Activated T-cell treated with anti-CD3 and anti-CD28 coated beads, Interleukin-2, amount 50 U/mL, for 24 hours (primary cell): ENCODE data around the gene OR56A3.
"Not testable (repeated sequence)": the region's sequence is repeated elsewhere in the genome, so short reads cannot be mapped to it uniquely, and the experiment has no call there.

Experiments
- DNase-seq: peaks from one replicate; pipeline ENCODE4 v3.0.0-alpha.2; 2020
- H3K27ac Mint-ChIP-seq: 2 replicates; pipeline ENCODE4 v1.8.0; 2020; ENCODE audit warnings: mild to moderate bottlenecking, mixed read lengths
- H3K27me3 Mint-ChIP-seq: 2 replicates; pipeline ENCODE4 v1.8.0; 2020; ENCODE audit warnings: mixed read lengths
- H3K36me3 Mint-ChIP-seq: 2 replicates; pipeline ENCODE4 v1.8.0; 2020; ENCODE audit warnings: low read depth, mixed read lengths
- H3K4me1 Mint-ChIP-seq: 2 replicates; pipeline ENCODE4 v1.8.0; 2020; ENCODE audit warnings: low read depth, mixed read lengths
- H3K4me3 Mint-ChIP-seq: 2 replicates; pipeline ENCODE4 v1.8.0; 2020; ENCODE audit warnings: mild to moderate bottlenecking, moderate library complexity, mixed read lengths
- H3K9me3 Mint-ChIP-seq: 2 replicates; pipeline ENCODE4 v1.8.0; 2020; ENCODE audit warnings: mixed read lengths

The OR56A3 gene

GRCh38 chr11:5937868-5938602 is 4.0 kb upstream of the OR56A3 start:
- H3K9me3 Mint-ChIP-seq: no peaks in the 10 kb centered on the region
- no peaks in the 10 kb centered on the region for H3K36me3 Mint-ChIP-seq
- no peak for DNase-seq
- H3K27me3 Mint-ChIP-seq: peaks cover 10% of the 10 kb centered on the region
- H3K27ac Mint-ChIP-seq: no peak overlapping the region
- no peak overlapping the region for H3K4me3 Mint-ChIP-seq
- H3K4me1 Mint-ChIP-seq: no peaks in the 10 kb centered on the region

- Mint-ChIP-seq H3K27me3 (peaks cover 10% of the 10 kb centered on the region), H3K4me3 (no peak overlapping the region), H3K4me1 (no peaks in the 10 kb centered on the region), H3K27ac (no peak overlapping the region), H3K36me3 (no peaks in the 10 kb centered on the region), H3K9me3 (no peaks in the 10 kb centered on the region)
- no peak for DNase-seq
Observed at GRCh38 chr11:5938603-5938965, 3.5 kb upstream of the OR56A3 start.

GRCh38 chr11:5940748-5941147 is 1.3 kb upstream of the OR56A3 start:
- no peaks in the 10 kb centered on the region for H3K4me1 Mint-ChIP-seq
- no peaks in the 10 kb centered on the region for H3K9me3 Mint-ChIP-seq
- no peaks in the 10 kb centered on the region for H3K36me3 Mint-ChIP-seq
- DNase-seq: no peak
- no peak overlapping the region for H3K4me3 Mint-ChIP-seq
- H3K27ac Mint-ChIP-seq: no peak overlapping the region
- peaks cover 13% of the 10 kb centered on the region for H3K27me3 Mint-ChIP-seq

- Mint-ChIP-seq H3K4me3 (no peak overlapping the region), H3K4me1 (no peaks in the 10 kb centered on the region), H3K9me3 (peaks cover 2% of the 10 kb centered on the region), H3K36me3 (no peaks in the 10 kb centered on the region), H3K27me3 (peaks cover 8% of the 10 kb centered on the region), H3K27ac (no peak overlapping the region)
- DNase-seq: no peak
Observed at GRCh38 chr11:5955586-5955985, 13.5 kb downstream of the OR56A3 start.

GRCh38 chr11:5960704-5961320 is 18.8 kb downstream of the OR56A3 start:
- not testable (repeated sequence) for H3K27me3 Mint-ChIP-seq, H3K4me1 Mint-ChIP-seq, DNase-seq, H3K36me3 Mint-ChIP-seq, H3K4me3 Mint-ChIP-seq, H3K27ac Mint-ChIP-seq
- H3K9me3 Mint-ChIP-seq: peaks cover 28% of the 10 kb centered on the region

- Mint-ChIP-seq H3K36me3 (no peaks in the 10 kb centered on the region), H3K4me3 (no peak overlapping the region), H3K4me1 (no peaks in the 10 kb centered on the region), H3K27me3 (peaks cover 32% of the 10 kb centered on the region), H3K9me3 (peaks cover 23% of the 10 kb centered on the region), H3K27ac (no peak overlapping the region)
- no peak for DNase-seq
Observed at GRCh38 chr11:5966958-5967357, 24.9 kb downstream of the OR56A3 start.

- H3K4me1 Mint-ChIP-seq: no peaks in the 10 kb centered on the region
- no peak overlapping the region for H3K27ac Mint-ChIP-seq
- no peak overlapping the region for H3K4me3 Mint-ChIP-seq
Observed at GRCh38 chr11:5967708-5968107, 25.7 kb downstream of the OR56A3 start.

GRCh38 chr11:5968394-5968793 is 26.3 kb downstream of the OR56A3 start, which contains the start of gene OR56A5:
Gene OR56A5, minus strand, starts transcription at chr11:5968494. Its CDS starts 0 bp downstream, at chr11:5968494.
- Mint-ChIP-seq H3K4me3 (no peak within 1 kb of the TSS), H3K27me3 (peaks cover 32% of the 10 kb centered on the region), H3K4me1 (no peaks in the 10 kb centered on the region), H3K36me3 (no peaks in the 10 kb centered on the region), H3K27ac (no peak within 1 kb of the TSS), H3K9me3 (peaks cover 13% of the 10 kb centered on the region)
- DNase-seq: no peak

More at GRCh38 chr11:5967708-5968107, 25.7 kb downstream of the OR56A3 start:
- peaks cover 32% of the 10 kb centered on the region for H3K27me3 Mint-ChIP-seq
- DNase-seq: no peak
- H3K9me3 Mint-ChIP-seq: peaks cover 19% of the 10 kb centered on the region
- H3K36me3 Mint-ChIP-seq: no peaks in the 10 kb centered on the region

- Mint-ChIP-seq H3K27ac (no peak overlapping the region), H3K27me3 (peaks cover 12% of the 10 kb centered on the region), H3K4me1 (no peaks in the 10 kb centered on the region), H3K4me3 (no peak overlapping the region), H3K9me3 (peaks cover 4% of the 10 kb centered on the region), H3K36me3 (no peaks in the 10 kb centered on the region)
- no peak for DNase-seq
Observed at GRCh38 chr11:5973530-5973929, 31.5 kb downstream of the OR56A3 start.

- DNase-seq: no peak
- Mint-ChIP-seq H3K27ac (no peak overlapping the region), H3K36me3 (no peaks in the 10 kb centered on the region), H3K4me3 (no peak overlapping the region), H3K9me3 (peaks cover 3% of the 10 kb centered on the region), H3K27me3 (peaks cover 44% of the 10 kb centered on the region), H3K4me1 (no peaks in the 10 kb centered on the region)
Observed at GRCh38 chr11:5983443-5983842, 41.4 kb downstream of the OR56A3 start.

- no peak for DNase-seq
- H3K4me1 Mint-ChIP-seq: no peaks in the 10 kb centered on the region
- no peak within 1 kb of the TSS for H3K27ac Mint-ChIP-seq
- H3K27me3 Mint-ChIP-seq: peaks cover 52% of the 10 kb centered on the region
- H3K4me3 Mint-ChIP-seq: no peak within 1 kb of the TSS
- H3K36me3 Mint-ChIP-seq: no peaks in the 10 kb centered on the region
- H3K9me3 Mint-ChIP-seq: no peaks in the 10 kb centered on the region
Observed at GRCh38 chr11:5986885-5987284, 44.8 kb downstream of the OR56A3 start, which contains the start of gene OR52L1. Gene OR52L1, minus strand, starts transcription at chr11:5986985. Its CDS starts 55 bp downstream, at chr11:5986930.

GRCh38 chr11:5989203-5989602 is 47.2 kb downstream of the OR56A3 start:
- Mint-ChIP-seq H3K4me3 (no peak overlapping the region), H3K9me3 (no peaks in the 10 kb centered on the region), H3K36me3 (no peaks in the 10 kb centered on the region), H3K27ac (no peak overlapping the region), H3K27me3 (peaks cover 35% of the 10 kb centered on the region), H3K4me1 (no peaks in the 10 kb centered on the region)
- no peak for DNase-seq

- Mint-ChIP-seq H3K9me3 (no peaks in the 10 kb centered on the region), H3K4me3 (no peak overlapping the region), H3K27me3 (peaks cover 23% of the 10 kb centered on the region), H3K27ac (no peak overlapping the region), H3K36me3 (no peaks in the 10 kb centered on the region), H3K4me1 (no peaks in the 10 kb centered on the region)
- DNase-seq: no peak
Observed at GRCh38 chr11:5992150-5992549, 50.1 kb downstream of the OR56A3 start.

- peaks cover 18% of the 10 kb centered on the region for H3K27me3 Mint-ChIP-seq
- H3K4me3 Mint-ChIP-seq: no peak overlapping the region
- no peak overlapping the region for H3K27ac Mint-ChIP-seq
- no peaks in the 10 kb centered on the region for H3K9me3 Mint-ChIP-seq
- no peaks in the 10 kb centered on the region for H3K4me1 Mint-ChIP-seq
- no peaks in the 10 kb centered on the region for H3K36me3 Mint-ChIP-seq
- no peak for DNase-seq
Observed at GRCh38 chr11:5992604-5993251, 50.7 kb downstream of the OR56A3 start.

- no peak overlapping the region for H3K27ac Mint-ChIP-seq
- H3K9me3 Mint-ChIP-seq: peaks cover 2% of the 10 kb centered on the region
- H3K4me3 Mint-ChIP-seq: no peak overlapping the region
- H3K4me1 Mint-ChIP-seq: no peaks in the 10 kb centered on the region
- no peaks in the 10 kb centered on the region for H3K36me3 Mint-ChIP-seq
- DNase-seq: no peak
- H3K27me3 Mint-ChIP-seq: peaks cover 19% of the 10 kb centered on the region
Observed at GRCh38 chr11:5994791-5995190, 52.7 kb downstream of the OR56A3 start.
